HG03159 (cell line): ENCODE results near the gene NCKIPSD.

Experiments
- ATAC-seq: cut with Tn5 transposase; IDR thresholded peaks from one replicate; pipeline ENCODE4 v1.9.1; 2021; ENCODE audit warnings: mild to moderate bottlenecking, moderate library complexity; ENCODE audit not compliant: unreplicated experiment

NCKIPSD gene

GRCh38 chr3:48679411-48680391 is 6.0 kb downstream of the NCKIPSD start:
- ATAC-seq, result no peak

GRCh38 chr3:48678566-48679380 is 6.9 kb downstream of the NCKIPSD start:
- no peak for ATAC-seq

- ATAC-seq, result no peak
Measured at GRCh38 chr3:48678056-48678455, 7.7 kb downstream of the NCKIPSD start.

GRCh38 chr3:48674505-48674904 is 11.2 kb downstream of the NCKIPSD start:
- no peak for ATAC-seq

- ATAC-seq, result no peak
Measured at GRCh38 chr3:48672522-48672921, 13.2 kb downstream of the NCKIPSD start.

GRCh38 chr3:48664929-48665328 is 20.8 kb downstream of the NCKIPSD start:
- ATAC-seq, result no peak

- ATAC-seq, result no peak
Measured at GRCh38 chr3:48664313-48664644, 21.4 kb downstream of the NCKIPSD start.

- peak; percentile 78 for ATAC-seq
Measured at GRCh38 chr3:48663489-48664312, 22.0 kb downstream of the NCKIPSD start.

- ATAC-seq, result no peak
Measured at GRCh38 chr3:48662753-48663488, 22.8 kb downstream of the NCKIPSD start, which contains the start of gene CELSR3. Gene CELSR3, minus strand, starts transcription at chr3:48662886. Its CDS starts 252 bp downstream, at chr3:48662634.

- no peak for ATAC-seq
Measured at GRCh38 chr3:48662145-48662752, 23.5 kb downstream of the NCKIPSD start.

GRCh38 chr3:48661501-48662144 is 24.1 kb downstream of the NCKIPSD start:
- no peak for ATAC-seq

GRCh38 chr3:48660800-48661400 is 24.8 kb downstream of the NCKIPSD start:
- no peak for ATAC-seq

GRCh38 chr3:48656841-48657281 is 28.9 kb downstream of the NCKIPSD start:
- no peak for ATAC-seq

GRCh38 chr3:48656061-48656840 is 29.5 kb downstream of the NCKIPSD start:
- peak; percentile 41 for ATAC-seq

- no peak for ATAC-seq
Measured at GRCh38 chr3:48655606-48656005, 30.1 kb downstream of the NCKIPSD start.

GRCh38 chr3:48655063-48655462 is 30.7 kb downstream of the NCKIPSD start:
- no peak for ATAC-seq

GRCh38 chr3:48652923-48653715 is 32.6 kb downstream of the NCKIPSD start:
- ATAC-seq, result no peak
